Erythroblast (primary cell): ENCODE results near the gene FKRP.

ENCODE experiments used
- GATA1 ChIP-seq: IDR thresholded peaks from 2 replicates; pipeline ENCODE4 v1.6.1; 2011; ENCODE audit warnings: low read depth, mild to moderate bottlenecking, control low read depth, low read length, moderate library complexity
- POLR2A ChIP-seq: IDR thresholded peaks from 2 replicates; pipeline ENCODE4 v1.6.1; 2011; ENCODE audit warnings: mild to moderate bottlenecking, low read length

DNA sequence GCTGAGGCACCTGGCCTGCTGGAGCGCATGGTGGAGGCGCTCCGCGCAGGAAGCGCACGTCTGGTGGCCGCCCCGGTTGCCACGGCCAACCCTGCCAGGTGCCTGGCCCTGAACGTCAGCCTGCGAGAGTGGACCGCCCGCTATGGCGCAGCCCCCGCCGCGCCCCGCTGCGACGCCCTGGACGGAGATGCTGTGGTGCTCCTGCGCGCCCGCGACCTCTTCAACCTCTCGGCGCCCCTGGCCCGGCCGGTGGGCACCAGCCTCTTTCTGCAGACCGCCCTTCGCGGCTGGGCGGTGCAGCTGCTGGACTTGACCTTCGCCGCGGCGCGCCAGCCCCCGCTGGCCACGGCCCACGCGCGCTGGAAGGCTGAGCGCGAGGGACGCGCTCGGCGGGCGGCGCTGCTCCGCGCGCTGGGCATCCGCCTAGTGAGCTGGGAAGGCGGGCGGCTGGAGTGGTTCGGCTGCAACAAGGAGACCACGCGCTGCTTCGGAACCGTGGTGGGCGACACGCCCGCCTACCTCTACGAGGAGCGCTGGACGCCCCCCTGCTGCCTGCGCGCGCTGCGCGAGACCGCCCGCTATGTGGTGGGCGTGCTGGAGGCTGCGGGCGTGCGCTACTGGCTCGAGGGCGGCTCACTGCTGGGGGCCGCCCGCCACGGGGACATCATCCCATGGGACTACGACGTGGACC, 10.1 kb downstream of the FKRP start:
- TF ChIP-seq POLR2A (no peak), GATA1 (no peak)
